ENCODE data around the gene OR10A2.
"Not testable (repeated sequence)": the region's sequence is repeated elsewhere in the genome, so short reads cannot be mapped to it uniquely, and the experiment has no call there.

OR10A2 gene, protein sequence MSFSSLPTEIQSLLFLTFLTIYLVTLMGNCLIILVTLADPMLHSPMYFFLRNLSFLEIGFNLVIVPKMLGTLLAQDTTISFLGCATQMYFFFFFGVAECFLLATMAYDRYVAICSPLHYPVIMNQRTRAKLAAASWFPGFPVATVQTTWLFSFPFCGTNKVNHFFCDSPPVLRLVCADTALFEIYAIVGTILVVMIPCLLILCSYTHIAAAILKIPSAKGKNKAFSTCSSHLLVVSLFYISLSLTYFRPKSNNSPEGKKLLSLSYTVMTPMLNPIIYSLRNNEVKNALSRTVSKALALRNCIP

DNA sequence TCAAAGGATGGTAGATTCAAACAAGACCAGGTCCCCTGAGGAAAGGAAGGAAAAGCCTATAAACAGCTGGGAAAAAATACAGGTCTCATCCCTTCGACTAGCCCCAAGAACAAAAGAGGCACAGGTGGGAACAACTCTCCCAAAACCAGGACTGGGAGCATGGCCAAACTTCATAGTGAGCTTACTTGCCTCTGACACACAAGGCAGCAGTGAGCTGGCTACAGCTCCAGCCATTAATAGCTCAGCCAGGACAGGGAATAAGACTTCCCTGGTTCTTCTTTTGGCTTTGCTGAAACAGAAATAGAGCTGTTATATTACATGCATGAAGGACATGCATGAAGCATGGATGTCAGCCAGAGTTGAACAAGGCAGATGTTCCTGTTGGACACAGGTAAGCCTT, at the start of gene OR10A2:
TSS of gene OR10A2 (plus strand) at position 97 of the 400 bp plus-strand sequence. CDS start 6,698 bp downstream, outside the sequence.
- peak in 2 of 10 donors; percentile 10 for DNase-seq
- intact Hi-C loops (cut with DNase I), result no loop called here

DNA sequence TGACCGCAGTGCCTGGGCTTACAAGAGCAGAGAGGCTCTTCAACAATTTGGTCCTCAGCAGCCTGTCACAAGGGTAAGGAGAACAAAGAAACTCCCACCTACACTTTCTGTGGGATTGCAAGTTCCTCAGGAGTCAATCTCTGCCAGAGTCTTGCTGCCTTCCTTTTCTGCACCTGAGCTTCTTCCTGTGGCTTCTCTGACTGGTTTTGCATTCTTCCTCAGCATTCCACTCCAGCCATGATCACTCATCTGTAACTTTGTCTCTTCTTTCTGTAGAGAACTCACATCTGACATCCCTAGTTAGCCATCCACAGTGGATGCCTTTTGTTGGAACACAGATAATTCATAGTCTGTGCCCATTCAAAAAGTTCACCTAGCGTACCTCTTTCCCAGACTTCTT, 49.2 kb upstream of the OR10A2 start:
- no peak for DNase-seq
- intact Hi-C loops (cut with DNase I), result no loop called here

DNA sequence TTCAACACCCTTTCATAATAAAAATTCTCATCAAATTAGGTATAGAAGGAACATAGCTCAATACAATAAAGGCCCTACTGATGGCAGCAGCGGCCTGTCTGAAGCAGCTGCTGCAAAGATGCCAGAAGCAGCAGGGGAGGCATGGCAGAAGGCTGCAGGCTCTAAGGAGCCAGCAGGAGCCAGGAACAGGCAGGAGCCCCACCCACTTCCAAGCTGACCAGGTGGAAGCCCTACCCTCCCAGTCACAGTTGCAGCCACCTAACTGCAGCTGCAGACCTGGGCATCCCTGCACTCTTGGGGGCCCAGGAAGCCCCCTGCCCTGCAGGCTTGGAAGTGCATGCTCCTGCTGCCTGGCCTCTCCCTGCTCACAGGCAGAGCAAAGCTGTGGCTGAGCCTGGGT, 45.2 kb upstream of the OR10A2 start:
- intact Hi-C loops (cut with DNase I), result no loop called here
- peak in 1 of 10 donors; percentile 6 for DNase-seq

DNA sequence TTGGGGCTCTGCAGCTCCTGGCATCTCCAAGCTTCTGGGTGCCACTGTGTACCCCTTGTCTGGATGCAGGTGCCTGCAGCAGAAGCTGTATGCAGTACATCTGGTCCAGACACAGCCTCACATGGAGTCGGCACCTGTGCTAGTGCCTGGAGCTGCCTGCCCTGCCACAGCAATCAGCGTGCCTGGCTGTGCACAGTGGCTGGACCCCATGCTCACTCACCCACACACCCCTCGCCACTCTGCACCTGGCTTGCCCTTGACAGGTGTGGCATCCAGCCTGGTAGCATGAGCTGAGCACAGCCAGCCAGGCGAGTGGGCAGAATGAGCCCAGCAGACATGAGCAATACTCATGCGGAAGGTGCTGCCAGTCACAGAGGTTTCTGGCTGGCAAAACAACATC, 43.9 kb upstream of the OR10A2 start:
- intact Hi-C loops (cut with DNase I), result no loop called here
- DNase-seq, result no peak

DNA sequence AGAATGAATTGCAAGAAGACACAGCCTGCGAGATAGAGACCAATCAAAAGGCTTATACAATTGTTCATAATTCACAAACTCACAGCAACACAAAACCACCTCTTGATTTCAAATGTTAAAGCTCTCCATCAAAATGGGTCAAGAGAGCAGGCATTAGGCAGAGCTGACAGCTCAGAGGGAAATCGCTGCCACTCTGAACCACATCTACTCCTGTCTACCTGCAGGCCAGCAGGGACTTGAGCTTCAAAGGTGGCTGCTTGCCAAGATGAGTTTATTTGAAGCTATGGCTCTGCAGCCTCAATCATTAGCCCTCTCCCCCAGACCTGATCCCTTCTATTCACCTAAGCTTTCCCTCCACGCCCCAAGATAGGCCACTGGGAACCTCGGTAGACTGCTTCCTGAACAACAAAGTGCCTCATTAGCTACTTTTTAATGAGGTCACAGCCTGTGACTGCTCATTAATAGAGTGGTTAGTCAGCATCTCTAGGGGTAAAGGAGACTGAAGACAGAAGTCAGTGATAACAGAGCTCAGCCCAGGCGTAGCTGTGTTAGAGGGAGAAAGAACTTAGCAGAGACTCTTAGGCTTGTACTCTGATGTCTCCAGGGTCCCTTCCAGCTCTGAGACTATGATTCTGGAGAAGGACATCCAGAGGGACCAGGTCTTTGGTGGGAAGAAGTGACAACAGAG, 38.6 kb upstream of the OR10A2 start:
- intact Hi-C loops (cut with DNase I), result no loop called here
- DNase-seq, result no peak

DNA sequence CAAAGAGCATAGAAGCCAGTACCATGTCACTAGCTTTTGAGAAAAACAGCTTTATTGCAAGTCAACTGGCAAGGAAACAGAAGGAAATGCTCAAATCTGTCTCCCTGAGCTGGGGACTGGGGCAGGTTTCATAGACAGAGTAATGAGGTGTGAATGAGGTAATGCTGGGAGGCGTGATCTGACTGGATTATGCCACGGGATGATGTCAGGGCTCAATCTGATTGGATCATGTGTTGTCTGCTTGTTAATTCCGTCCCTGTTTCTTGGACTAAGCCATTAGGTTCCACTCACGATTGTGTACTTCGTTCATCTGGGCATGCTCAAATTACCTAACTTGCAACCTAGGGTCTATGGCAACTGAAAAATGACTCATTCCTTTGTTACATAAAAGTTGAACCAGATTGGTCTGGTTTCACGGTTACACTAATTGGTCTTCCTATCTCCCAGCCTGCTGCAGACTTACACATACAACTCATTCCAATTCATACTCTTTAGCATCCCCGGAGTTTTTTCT, 37.6 kb upstream of the OR10A2 start:
- intact Hi-C loops (cut with DNase I), result no loop called here

DNA sequence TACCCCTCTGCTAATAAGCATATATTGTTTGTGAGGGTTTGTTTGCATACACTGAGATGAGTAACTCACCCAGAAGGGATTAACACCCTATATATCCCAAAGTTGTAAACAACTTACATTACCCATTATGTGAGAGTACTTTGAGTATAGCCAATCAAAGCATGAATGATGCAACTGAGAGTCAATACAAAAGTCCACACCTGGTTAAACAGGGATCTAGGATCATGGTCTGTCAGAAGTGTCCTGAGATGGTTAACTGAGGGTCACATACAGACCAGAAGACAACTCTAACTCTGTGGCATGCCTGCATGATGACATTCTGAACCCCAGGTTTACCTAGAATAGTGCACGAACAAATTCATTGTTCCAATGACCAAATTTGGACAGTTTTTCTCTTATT, 34.8 kb upstream of the OR10A2 start:
- intact Hi-C loops (cut with DNase I), result no loop called here
- DNase-seq, result no peak

More for the DNA sequence above, 37.6 kb upstream of the OR10A2 start:
- DNase-seq, result no peak

DNA sequence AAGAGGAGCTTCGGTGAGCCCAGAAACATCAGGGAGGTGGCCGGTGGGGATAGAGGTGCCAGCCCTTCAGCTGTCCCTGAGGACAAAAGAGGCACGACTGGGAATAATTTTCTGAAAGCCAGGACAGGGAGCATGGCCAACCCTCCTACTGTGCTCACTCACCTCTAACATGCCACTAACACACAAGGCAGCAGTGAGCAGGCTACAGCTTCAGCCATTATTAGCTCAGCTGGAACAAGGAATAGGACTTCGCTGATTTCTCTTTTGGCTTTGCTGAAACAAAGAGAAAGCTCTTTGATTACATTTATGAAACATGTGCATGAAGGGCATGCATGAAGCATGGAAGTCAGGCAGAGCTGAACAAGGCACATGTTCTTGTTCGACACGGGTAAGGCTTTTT, 29.5 kb upstream of the OR10A2 start:
- intact Hi-C loops (cut with DNase I), result no loop called here
- DNase-seq, result no peak

DNA sequence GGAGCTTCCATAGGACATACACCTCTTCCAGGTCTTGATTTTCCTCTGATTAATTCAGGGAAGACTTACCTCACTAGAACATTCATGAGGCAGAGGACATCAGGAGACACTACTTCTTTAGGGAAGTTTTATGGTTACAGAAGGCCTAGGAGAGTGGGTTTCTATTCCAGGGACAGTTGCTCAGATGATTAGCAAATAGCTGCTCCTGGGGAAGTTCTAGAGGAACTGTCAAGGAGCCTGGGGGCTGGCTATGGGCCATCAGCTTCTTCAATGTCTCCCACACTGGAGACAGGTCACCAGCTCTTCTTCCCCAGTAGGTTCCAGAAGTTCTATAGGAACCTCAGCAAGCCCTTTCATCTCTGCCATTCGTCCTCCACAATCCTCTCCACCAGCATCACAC, 28.8 kb upstream of the OR10A2 start:
- DNase-seq, result no peak
- intact Hi-C loops (cut with DNase I), result no loop called here

DNA sequence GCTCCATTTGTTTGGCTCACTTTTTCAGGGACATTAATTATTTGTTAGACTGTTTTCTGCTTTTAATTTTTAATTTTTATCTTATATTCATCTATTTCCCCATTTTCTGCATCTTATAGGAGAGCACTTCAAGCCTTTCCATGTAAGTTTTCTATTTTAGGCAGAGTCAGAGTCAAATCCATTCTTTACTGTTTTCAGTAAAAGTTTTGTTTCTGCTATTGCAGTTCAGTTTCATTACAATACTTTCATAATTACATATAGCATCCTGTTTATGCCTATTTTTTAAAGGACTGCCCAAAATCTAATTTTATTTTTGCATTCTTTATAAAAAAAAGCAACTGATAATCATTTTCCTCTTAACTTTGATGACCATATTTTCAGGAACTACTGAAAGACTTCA, 21.2 kb upstream of the OR10A2 start:
- intact Hi-C loops (cut with DNase I), result no loop called here
- no peak for DNase-seq

DNA sequence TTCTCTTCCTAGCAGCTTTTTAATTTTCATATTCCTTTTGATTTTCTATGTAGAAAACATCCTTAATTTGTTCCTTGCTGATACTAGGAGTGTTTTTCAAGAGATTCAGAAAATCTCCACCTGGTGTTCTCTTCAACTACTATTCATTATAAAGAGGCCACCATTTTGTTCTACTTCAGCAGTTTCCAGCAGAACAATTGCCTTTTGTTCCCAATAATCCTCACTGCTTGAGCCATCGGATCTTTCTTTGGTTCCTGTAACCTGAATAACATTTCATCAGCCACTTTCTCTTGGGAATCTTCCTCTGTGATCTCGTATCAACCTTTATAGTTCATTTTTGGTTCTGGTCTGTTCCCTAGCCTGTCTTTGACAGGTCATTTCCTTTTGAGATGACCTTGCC, 19.2 kb upstream of the OR10A2 start:
- intact Hi-C loops (cut with DNase I), result no loop called here
- no peak for DNase-seq

DNA sequence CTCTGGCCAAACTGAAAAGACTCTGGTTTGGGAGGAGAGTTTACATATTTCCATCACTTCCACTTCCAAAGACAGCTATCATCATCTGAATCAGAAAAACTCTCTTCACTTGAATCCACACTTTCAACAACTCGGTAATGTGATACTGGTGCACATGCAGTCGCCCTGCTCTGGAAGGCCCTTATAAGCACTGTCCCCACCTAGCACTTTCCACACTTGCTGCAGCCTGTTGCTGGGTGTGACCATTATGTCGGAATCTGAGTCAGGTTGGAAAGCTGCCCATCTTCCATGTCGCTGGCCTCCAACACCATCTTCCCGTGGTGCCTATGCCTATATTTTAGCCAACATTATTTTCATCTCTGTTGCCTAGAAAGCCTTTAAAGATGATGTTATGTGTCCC, 18.5 kb upstream of the OR10A2 start:
- no peak for DNase-seq
- intact Hi-C loops (cut with DNase I), result no loop called here

DNA sequence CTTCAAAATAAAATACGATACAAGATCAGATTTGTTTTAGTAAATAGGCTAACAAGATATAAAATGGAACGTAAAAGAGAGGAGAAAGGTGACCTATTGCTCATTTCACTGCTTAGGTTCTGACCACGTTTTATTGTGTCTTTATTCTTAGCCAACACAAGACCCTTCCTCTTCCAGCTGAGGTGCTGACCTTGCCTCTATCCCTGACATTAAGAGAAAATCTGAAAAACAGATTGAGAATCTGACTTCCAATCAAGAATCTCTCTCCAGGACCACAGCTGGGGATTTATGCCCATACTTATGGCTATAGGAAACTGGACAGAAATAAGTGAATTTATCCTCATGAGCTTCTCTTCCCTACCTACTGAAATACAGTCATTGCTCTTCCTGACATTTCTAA, 17.5 kb upstream of the OR10A2 start, which contains the start of gene OR10A5:
TSS of gene OR10A5 (plus strand) at position 301 of the 400 bp plus-strand sequence. CDS start at position 301, 0 bp downstream.
- intact Hi-C loops (cut with DNase I), result no loop called here

DNA sequence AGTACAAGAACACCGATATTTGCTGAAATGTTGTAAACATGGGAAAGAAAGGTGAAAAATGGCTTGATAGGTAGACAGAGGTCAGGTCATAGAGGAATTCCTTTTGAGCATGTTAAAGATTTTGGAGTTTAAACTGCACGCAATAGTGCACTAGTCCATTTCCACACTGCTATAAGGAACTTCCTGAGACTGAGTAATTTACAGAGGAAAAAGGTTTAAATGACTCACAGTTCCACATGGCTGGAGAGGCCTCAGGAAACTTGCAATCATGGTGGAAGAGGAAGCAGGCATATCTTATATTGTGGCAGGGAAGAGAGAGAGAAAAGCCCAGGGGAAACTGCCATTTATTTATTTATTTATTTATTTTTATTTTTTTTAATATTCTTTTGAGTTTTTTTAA, 12.3 kb upstream of the OR10A2 start:
- intact Hi-C loops (cut with DNase I), result no loop called here
- DNase-seq, result no peak

More for the DNA sequence above, 17.5 kb upstream of the OR10A2 start, which contains the start of gene OR10A5:
- DNase-seq, result no peak

DNA sequence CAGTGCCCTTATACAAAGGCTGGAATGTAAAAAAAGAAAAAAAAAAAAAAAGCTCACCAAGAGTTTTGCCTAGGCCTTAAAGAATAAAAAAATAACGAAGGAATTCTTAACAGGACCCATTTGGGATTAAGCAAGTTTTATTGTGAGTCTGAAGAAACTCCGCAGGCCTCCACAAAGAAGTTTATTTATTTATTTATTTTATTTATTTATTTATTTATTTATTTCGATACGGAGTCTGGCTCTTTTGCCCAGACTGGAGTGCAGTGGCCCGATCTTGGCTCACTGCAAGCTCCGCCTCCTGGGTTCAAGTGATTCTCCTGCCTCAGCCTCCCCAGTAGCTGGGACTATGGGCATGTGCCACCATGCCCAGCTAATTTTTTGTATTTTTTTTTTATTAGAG, 8.1 kb upstream of the OR10A2 start:
- DNase-seq; intact Hi-C loops (cut with DNase I): not testable (repeated sequence)

DNA sequence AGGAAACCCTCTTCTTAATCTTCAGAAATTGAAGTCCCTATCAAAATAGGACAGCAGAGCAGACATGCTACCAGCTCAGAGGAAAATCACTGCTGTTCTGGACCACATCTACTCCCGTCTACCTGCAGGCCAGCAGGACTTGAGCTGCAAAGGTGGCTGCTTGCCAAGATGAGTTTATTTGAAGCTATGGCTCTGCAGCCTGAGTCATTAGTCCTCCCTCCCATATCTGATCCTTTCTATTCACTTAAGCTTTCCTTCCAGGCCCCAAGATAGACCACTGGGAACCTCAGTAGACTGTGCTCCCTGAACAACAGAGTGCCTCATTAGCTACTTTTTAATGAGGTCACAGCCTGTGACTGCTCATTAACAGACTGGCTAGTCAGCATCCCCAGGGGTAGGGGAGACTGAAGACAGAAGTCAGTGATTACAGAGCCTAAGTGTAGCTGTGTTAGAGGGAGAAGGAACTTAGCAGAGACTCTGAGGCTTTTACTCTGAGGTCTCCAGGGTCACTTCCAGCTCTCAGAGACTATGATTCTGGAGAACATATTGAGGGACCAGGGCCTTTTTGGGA, 6.8 kb upstream of the OR10A2 start:
- peak in 1 of 10 donors; percentile 7 for DNase-seq
- intact Hi-C loops (cut with DNase I), result no loop called here

DNA sequence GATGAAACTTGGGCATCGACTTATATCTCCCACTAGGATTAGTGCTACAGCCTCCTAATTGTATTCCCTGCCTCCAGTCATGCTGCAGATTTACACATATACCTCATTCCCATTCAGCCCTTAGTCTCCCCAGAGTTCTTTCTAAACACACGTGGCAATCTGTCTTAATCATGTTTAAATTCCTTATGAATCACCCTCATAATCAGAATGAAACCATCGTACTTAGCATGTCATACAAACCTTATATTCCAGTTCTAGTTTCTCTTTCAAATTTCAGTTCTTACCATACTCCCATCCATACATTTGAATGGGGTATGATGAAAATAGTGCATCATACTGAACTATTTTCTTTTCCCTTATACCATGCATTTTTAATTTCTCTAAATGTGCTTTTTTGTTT, 6.0 kb upstream of the OR10A2 start:
- intact Hi-C loops (cut with DNase I), result no loop called here
- no peak for DNase-seq

DNA sequence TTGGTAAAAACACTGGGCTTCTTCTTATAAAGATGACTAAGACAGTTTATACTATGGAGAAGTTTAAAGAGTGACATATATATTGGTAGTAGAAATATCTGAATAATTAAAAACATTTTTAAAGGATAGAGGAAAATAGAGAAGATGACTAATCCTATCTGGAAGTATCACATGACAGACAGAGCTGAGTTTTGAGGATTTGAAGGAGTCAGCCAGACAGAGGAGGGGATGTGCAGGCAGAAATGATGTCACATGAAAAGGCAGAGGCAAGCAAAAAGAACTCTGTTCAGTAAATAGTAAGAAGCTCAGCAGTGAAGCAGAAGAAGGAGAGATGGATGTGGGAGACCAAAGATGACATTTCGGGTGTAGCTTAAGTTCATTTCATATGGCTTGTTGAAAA, 1.6 kb downstream of the OR10A2 start:
- DNase-seq, result no peak

DNA sequence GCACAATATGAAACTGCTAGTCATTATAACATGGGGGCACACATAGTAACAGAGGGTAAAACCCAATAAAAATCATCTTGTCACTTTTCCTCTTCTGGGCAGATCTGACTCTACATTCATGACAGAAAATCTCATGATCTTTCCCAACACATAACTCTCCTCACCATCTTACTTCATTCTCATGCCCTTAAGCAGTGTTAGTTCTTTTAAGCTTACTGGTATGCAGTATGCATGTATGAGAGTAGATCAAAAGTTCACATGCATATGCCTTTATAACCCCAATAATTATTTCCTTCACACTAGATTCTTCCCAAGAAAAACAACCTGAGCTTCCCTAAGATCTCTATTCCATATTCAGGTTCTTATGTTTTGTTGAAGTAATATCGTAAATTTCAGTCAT, 8.4 kb downstream of the OR10A2 start:
- DNase-seq, result no peak
- intact Hi-C loops (cut with DNase I), result no loop called here

More for the DNA sequence above, 1.6 kb downstream of the OR10A2 start:
- intact Hi-C loops (cut with DNase I), result no loop called here

DNA sequence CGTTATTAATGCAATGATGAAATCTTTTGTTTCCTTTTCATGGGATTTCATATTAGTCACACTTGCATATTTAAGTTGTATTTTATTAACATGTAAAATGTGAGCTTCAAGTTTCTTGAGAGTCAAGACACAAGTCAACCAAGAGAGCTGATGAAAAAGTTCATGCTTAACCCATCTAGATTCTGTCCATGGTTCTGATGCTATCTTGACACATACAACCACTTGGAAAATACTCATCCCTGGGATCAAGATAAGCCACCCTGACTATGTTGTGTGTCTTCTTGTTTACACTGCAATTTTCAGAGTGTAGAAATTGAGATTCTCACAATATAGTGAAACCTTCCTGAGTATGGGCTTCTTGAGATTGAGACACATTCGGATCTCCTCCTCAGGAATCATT, 12.9 kb downstream of the OR10A2 start:
- intact Hi-C loops (cut with DNase I), result no loop called here
- no peak for DNase-seq

DNA sequence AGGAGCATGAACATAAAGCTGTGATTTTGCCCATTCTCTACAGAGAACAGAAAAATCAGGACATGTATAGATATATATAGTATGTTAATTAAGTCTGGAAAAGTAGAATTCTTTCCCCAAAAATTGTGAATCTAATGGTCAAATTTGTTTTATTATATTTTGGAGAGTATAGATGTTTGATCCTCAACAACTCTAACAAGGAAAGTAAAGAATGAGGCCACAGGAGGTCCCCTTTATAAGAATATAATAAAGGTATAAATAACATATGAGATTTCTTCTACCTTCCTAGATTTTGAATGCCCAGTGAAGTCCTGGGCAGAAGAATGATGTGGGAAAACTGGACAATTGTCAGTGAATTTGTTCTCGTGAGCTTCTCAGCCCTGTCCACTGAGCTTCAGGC, 13.5 kb downstream of the OR10A2 start, which contains the start of gene OR10A4:
TSS of gene OR10A4 (plus strand) at position 301 of the 400 bp plus-strand sequence. CDS start at position 324, 23 bp downstream.
- intact Hi-C loops (cut with DNase I), result no loop called here
- DNase-seq, result no peak

Measured in posterior cingulate gyrus (tissue), 11 donors.